GM23248 (cell line): ENCODE measurements around the gene CTAG1B.

Experiments
- EZH2 ChIP-seq: fragments of 200-600 bp; sonication (generic); IDR thresholded peaks from 2 replicates; pipeline ENCODE4 v1.6.1; 2018; ENCODE audit warnings: antibody characterized with exemption, mild to moderate bottlenecking; ENCODE audit not compliant: insufficient read depth, poor library complexity, severe bottlenecking
- EZH2phosphoT487 ChIP-seq: fragments of 200-600 bp; sonication (generic); IDR thresholded peaks from 2 replicates; pipeline ENCODE4 v1.6.1; 2018; ENCODE audit warnings: antibody characterized with exemption, moderate library complexity, mild to moderate bottlenecking, low read depth; ENCODE audit not compliant: insufficient read depth

DNA sequence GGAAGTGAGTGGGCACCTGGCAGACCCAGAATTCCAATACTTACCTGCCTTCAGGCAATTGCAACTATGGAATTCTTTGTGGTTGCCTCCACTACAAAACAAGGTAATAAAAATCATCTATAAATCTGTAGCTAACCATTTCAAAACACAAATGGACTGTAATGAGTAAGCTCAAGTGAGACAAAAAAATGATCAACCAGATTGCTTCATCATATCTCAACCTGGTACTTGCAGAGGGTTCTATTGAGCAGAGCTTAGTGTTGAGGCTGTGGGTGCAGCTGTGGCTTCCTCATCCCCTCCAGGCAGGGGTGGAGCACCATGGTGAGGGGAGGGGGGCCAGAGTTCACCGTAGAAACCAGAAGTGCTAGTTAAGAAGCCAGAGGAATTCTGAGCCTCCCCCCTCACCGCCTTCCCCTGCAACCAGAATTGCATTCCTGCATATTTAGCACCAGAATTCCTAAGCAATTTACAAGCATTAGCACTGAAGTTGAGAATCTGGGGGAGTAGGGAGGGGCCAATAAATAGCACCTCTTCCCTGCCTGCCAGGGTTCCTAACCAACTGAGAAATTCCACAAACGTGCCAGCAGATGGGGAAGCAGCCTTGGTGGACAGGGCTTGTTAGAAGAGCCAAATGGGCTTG is 22.7 kb downstream of the CTAG1B start:
- no peak for TF ChIP-seq EZH2
- no peak for TF ChIP-seq EZH2phosphoT487
